ENCODE measurements around the gene SYDE2.

SYDE2 gene

GRCh38 chr1:85229574-85230097 is 28.8 kb upstream of the SYDE2 start:
- Histone ChIP-seq H3K4me3 (ENCODE audit: low read length) (no peak overlapping the region), H3K27ac (ENCODE audit: low read length) (no peak overlapping the region), H3K9ac (ENCODE audit: low read length) (no peak overlapping the region), H3K27me3 (ENCODE audit: control insufficient read depth, insufficient read depth, low read length) (no peaks in the 10 kb centered on the region), H3K36me3 (ENCODE audit: control insufficient read depth, low read depth, low read length) (no peaks in the 10 kb centered on the region), H3K9me3 (ENCODE audit: control insufficient read depth, low read depth, low read length) (no peaks in the 10 kb centered on the region), H3K4me1 (ENCODE audit: control insufficient read depth, low read depth, low read length) (peaks cover 16% of the 10 kb centered on the region)

- no peak overlapping the region for H3K9ac ChIP-seq (ENCODE audit: low read length)
- peaks cover 20% of the 10 kb centered on the region for H3K4me1 ChIP-seq (ENCODE audit: control insufficient read depth, low read depth, low read length)
- no peak overlapping the region for H3K4me3 ChIP-seq (ENCODE audit: low read length)
- H3K27me3 ChIP-seq (ENCODE audit: control insufficient read depth, insufficient read depth, low read length), result no peaks in the 10 kb centered on the region
- no peak overlapping the region for H3K27ac ChIP-seq (ENCODE audit: low read length)
- no peaks in the 10 kb centered on the region for H3K9me3 ChIP-seq (ENCODE audit: control insufficient read depth, low read depth, low read length)
- H3K36me3 ChIP-seq (ENCODE audit: control insufficient read depth, low read depth, low read length), result no peaks in the 10 kb centered on the region
Observed at GRCh38 chr1:85228972-85229371, 28.2 kb upstream of the SYDE2 start.

GRCh38 chr1:85225624-85226380 is 25.0 kb upstream of the SYDE2 start:
- Histone ChIP-seq H3K4me1 (ENCODE audit: control insufficient read depth, low read depth, low read length) (peaks cover 20% of the 10 kb centered on the region), H3K9ac (ENCODE audit: low read length) (no peak overlapping the region), H3K27me3 (ENCODE audit: control insufficient read depth, insufficient read depth, low read length) (no peaks in the 10 kb centered on the region), H3K36me3 (ENCODE audit: control insufficient read depth, low read depth, low read length) (no peaks in the 10 kb centered on the region), H3K27ac (ENCODE audit: low read length) (peak overlapping the region; percentile 35), H3K4me3 (ENCODE audit: low read length) (peak overlapping the region; percentile 51), H3K9me3 (ENCODE audit: control insufficient read depth, low read depth, low read length) (no peaks in the 10 kb centered on the region)

- H3K27ac ChIP-seq (ENCODE audit: low read length), result peak overlapping the region; percentile 35
- peak overlapping the region; percentile 51 for H3K4me3 ChIP-seq (ENCODE audit: low read length)
- H3K9ac ChIP-seq (ENCODE audit: low read length), result no peak overlapping the region
- no peaks in the 10 kb centered on the region for H3K36me3 ChIP-seq (ENCODE audit: control insufficient read depth, low read depth, low read length)
- H3K9me3 ChIP-seq (ENCODE audit: control insufficient read depth, low read depth, low read length), result no peaks in the 10 kb centered on the region
- H3K27me3 ChIP-seq (ENCODE audit: control insufficient read depth, insufficient read depth, low read length), result no peaks in the 10 kb centered on the region
- H3K4me1 ChIP-seq (ENCODE audit: control insufficient read depth, low read depth, low read length), result peaks cover 20% of the 10 kb centered on the region
Observed at GRCh38 chr1:85224734-85225623, 24.2 kb upstream of the SYDE2 start.

GRCh38 chr1:85224295-85224694 is 23.5 kb upstream of the SYDE2 start:
- no peaks in the 10 kb centered on the region for H3K36me3 ChIP-seq (ENCODE audit: control insufficient read depth, low read depth, low read length)
- H3K9me3 ChIP-seq (ENCODE audit: control insufficient read depth, low read depth, low read length), result no peaks in the 10 kb centered on the region
- H3K27me3 ChIP-seq (ENCODE audit: control insufficient read depth, insufficient read depth, low read length), result no peaks in the 10 kb centered on the region
- H3K27ac ChIP-seq (ENCODE audit: low read length), result no peak overlapping the region
- no peak overlapping the region for H3K9ac ChIP-seq (ENCODE audit: low read length)
- H3K4me3 ChIP-seq (ENCODE audit: low read length), result no peak overlapping the region
- H3K4me1 ChIP-seq (ENCODE audit: control insufficient read depth, low read depth, low read length), result peaks cover 20% of the 10 kb centered on the region

- Histone ChIP-seq H3K36me3 (ENCODE audit: control insufficient read depth, low read depth, low read length) (no peaks in the 10 kb centered on the region), H3K27ac (ENCODE audit: low read length) (no peak overlapping the region), H3K9ac (ENCODE audit: low read length) (no peak overlapping the region), H3K4me3 (ENCODE audit: low read length) (no peak overlapping the region), H3K4me1 (ENCODE audit: control insufficient read depth, low read depth, low read length) (peaks cover 20% of the 10 kb centered on the region), H3K27me3 (ENCODE audit: control insufficient read depth, insufficient read depth, low read length) (no peaks in the 10 kb centered on the region), H3K9me3 (ENCODE audit: control insufficient read depth, low read depth, low read length) (no peaks in the 10 kb centered on the region)
Observed at GRCh38 chr1:85223334-85223733, 22.5 kb upstream of the SYDE2 start.

- H3K9me3 ChIP-seq (ENCODE audit: control insufficient read depth, low read depth, low read length), result no peaks in the 10 kb centered on the region
- H3K4me1 ChIP-seq (ENCODE audit: control insufficient read depth, low read depth, low read length), result peaks cover 15% of the 10 kb centered on the region
- no peak overlapping the region for H3K4me3 ChIP-seq (ENCODE audit: low read length)
- H3K27ac ChIP-seq (ENCODE audit: low read length), result no peak overlapping the region
- no peaks in the 10 kb centered on the region for H3K36me3 ChIP-seq (ENCODE audit: control insufficient read depth, low read depth, low read length)
- no peak overlapping the region for H3K9ac ChIP-seq (ENCODE audit: low read length)
- H3K27me3 ChIP-seq (ENCODE audit: control insufficient read depth, insufficient read depth, low read length), result no peaks in the 10 kb centered on the region
Observed at GRCh38 chr1:85220756-85221201, 20.0 kb upstream of the SYDE2 start.

GRCh38 chr1:85219853-85220610 is 19.2 kb upstream of the SYDE2 start:
- H3K9ac ChIP-seq (ENCODE audit: low read length), result no peak overlapping the region

GRCh38 chr1:85216697-85217096 is 15.9 kb upstream of the SYDE2 start:
- Histone ChIP-seq H3K36me3 (ENCODE audit: control insufficient read depth, low read depth, low read length) (no peaks in the 10 kb centered on the region), H3K9me3 (ENCODE audit: control insufficient read depth, low read depth, low read length) (no peaks in the 10 kb centered on the region), H3K27me3 (ENCODE audit: control insufficient read depth, insufficient read depth, low read length) (no peaks in the 10 kb centered on the region), H3K27ac (ENCODE audit: low read length) (no peak overlapping the region), H3K9ac (ENCODE audit: low read length) (no peak overlapping the region), H3K4me3 (ENCODE audit: low read length) (no peak overlapping the region), H3K4me1 (ENCODE audit: control insufficient read depth, low read depth, low read length) (no peaks in the 10 kb centered on the region)

More at GRCh38 chr1:85219853-85220610, 19.2 kb upstream of the SYDE2 start:
- no peaks in the 10 kb centered on the region for H3K27me3 ChIP-seq (ENCODE audit: control insufficient read depth, insufficient read depth, low read length)
- H3K4me1 ChIP-seq (ENCODE audit: control insufficient read depth, low read depth, low read length), result peaks cover 8% of the 10 kb centered on the region
- H3K4me3 ChIP-seq (ENCODE audit: low read length), result no peak overlapping the region
- H3K27ac ChIP-seq (ENCODE audit: low read length), result no peak overlapping the region
- no peaks in the 10 kb centered on the region for H3K9me3 ChIP-seq (ENCODE audit: control insufficient read depth, low read depth, low read length)
- no peaks in the 10 kb centered on the region for H3K36me3 ChIP-seq (ENCODE audit: control insufficient read depth, low read depth, low read length)

- no peak overlapping the region for H3K4me3 ChIP-seq (ENCODE audit: low read length)
- no peak overlapping the region for H3K27ac ChIP-seq (ENCODE audit: low read length)
- H3K9me3 ChIP-seq (ENCODE audit: control insufficient read depth, low read depth, low read length), result no peaks in the 10 kb centered on the region
- no peaks in the 10 kb centered on the region for H3K36me3 ChIP-seq (ENCODE audit: control insufficient read depth, low read depth, low read length)
- no peaks in the 10 kb centered on the region for H3K27me3 ChIP-seq (ENCODE audit: control insufficient read depth, insufficient read depth, low read length)
- no peak overlapping the region for H3K9ac ChIP-seq (ENCODE audit: low read length)
- H3K4me1 ChIP-seq (ENCODE audit: control insufficient read depth, low read depth, low read length), result no peaks in the 10 kb centered on the region
Observed at GRCh38 chr1:85214654-85215053, 13.8 kb upstream of the SYDE2 start.

GRCh38 chr1:85208488-85208887 is 7.7 kb upstream of the SYDE2 start:
- Histone ChIP-seq H3K4me3 (ENCODE audit: low read length) (no peak overlapping the region), H3K9ac (ENCODE audit: low read length) (no peak overlapping the region), H3K4me1 (ENCODE audit: control insufficient read depth, low read depth, low read length) (peaks cover 6% of the 10 kb centered on the region), H3K9me3 (ENCODE audit: control insufficient read depth, low read depth, low read length) (no peaks in the 10 kb centered on the region), H3K36me3 (ENCODE audit: control insufficient read depth, low read depth, low read length) (no peaks in the 10 kb centered on the region), H3K27ac (ENCODE audit: low read length) (no peak overlapping the region), H3K27me3 (ENCODE audit: control insufficient read depth, insufficient read depth, low read length) (no peaks in the 10 kb centered on the region)

Data from iPS-18a (cell line).